Psoas muscle (tissue), 8 donors: ENCODE measurements around the gene LDAH. TPM values are rescaled to one million over a fixed set of nuclear protein-coding genes. Genes with fewer than 3 reads are reported as not detected.

Experiments
- ATAC-seq, 4 donors: fragments of 200-7000 bp; cut with Tn5 transposase; one replicate each; pipeline ENCODE4 v1.9.1; 2020; ENCODE audit warnings: moderate library complexity in 3 of 4, mild to moderate bottlenecking in 2 of 4
- DNase-seq, 2 donors: peaks; one replicate each; pipeline ENCODE4 v3.0.0-alpha.2; 2020
- H3K27ac ChIP-seq: fragments of 200-600 bp; one replicate; pipeline ENCODE4 v1.8.0; 2022
- H3K27me3 ChIP-seq, 3 donors: fragments of 200-600 bp in 1 of 3; one replicate each; pipeline versions ENCODE4 v1.6.1 to v1.8.0; 2013 to 2022; ENCODE audit warnings: low read length in 2 of 3, mild to moderate bottlenecking in 2 of 3, moderate library complexity in 1 of 3; ENCODE audit not compliant: insufficient read depth in 3 of 3
- H3K36me3 ChIP-seq, 2 donors: fragments of 200-600 bp in 1 of 2; one replicate each; pipeline versions ENCODE4 v1.6.1 to v1.8.0; 2013 to 2022; ENCODE audit warnings: low read depth in 1 of 2, mild to moderate bottlenecking in 1 of 2, moderate library complexity in 1 of 2; ENCODE audit not compliant: insufficient read depth in 1 of 2
- H3K4me1 ChIP-seq: fragments of 200-600 bp; one replicate; pipeline ENCODE4 v1.8.0; 2022
- H3K4me3 ChIP-seq: fragments of 200-600 bp; one replicate; pipeline ENCODE4 v1.8.0; 2022; ENCODE audit warnings: mild to moderate bottlenecking
- H3K9me3 ChIP-seq: fragments of 200-600 bp; one replicate; pipeline ENCODE4 v1.8.0; 2022
- WGBS, 3 donors: extraction: QIAGEN DNeasy Blood & Tissue Kit; methylation state at CpG; one replicate each; pipeline versions ENCODE4 v1.1.6 to v1.1.7; 2013; 5-methylcytosine and 5-hydroxymethylcytosine counted together
- intact Hi-C, 2 donors: fragments of 100-400 bp; cut with DNase I; formaldehyde crosslinking; loops; one replicate each; pipeline versions ENCODE4 v1.11.0 to v1.14.2; 2022
- polyA plus RNA-seq, 3 donors: library from polyadenylated mRNA; stranded (reverse); fragments of 200-250 nt; gene quantifications; one replicate each; pipeline ENCODE4 v1.2.3, GENCODE V29; 2013
- total RNA-seq, 4 donors: library from RNA; stranded (reverse); fragmentation: NEBNext Ultra II Directional in 2 of 4; extraction: Animal tissue kit (Norgen Biotek cat#: 25700) in 2 of 4; gene quantifications; one replicate each; pipeline versions ENCODE4 v1.2.1 to v1.2.4, GENCODE V29; 2021 to 2023
- TF ChIP-seq, protein P1 (sequence below): fragments of 200-600 bp; IDR thresholded peaks from one replicate; pipeline ENCODE4 v1.8.0; 2022; ENCODE audit warnings: antibody characterized with exemption
- donor health status: healthy with polysubstance abuse.
- donor health status: DM: no; HTN: no; CAD: no; lungs with moderate emphysema.
- donor health status: Bipolar disorder and iron deficiency.
- donor health status: healthy.
- donor health status: DM: yes; HTN: yes; CAD: no.
- donor health status: DM: no; HTN: no; CAD: no.
- donor health status: DM: no; HTN: no; CAD: no.
- donor health status: DM: yes; HTN: yes; CAD: no.

LDAH gene
- total and polyA plus RNA-seq, 7 donors, result 0.56 to 1.9 (median 1.6) TPM

DNA sequence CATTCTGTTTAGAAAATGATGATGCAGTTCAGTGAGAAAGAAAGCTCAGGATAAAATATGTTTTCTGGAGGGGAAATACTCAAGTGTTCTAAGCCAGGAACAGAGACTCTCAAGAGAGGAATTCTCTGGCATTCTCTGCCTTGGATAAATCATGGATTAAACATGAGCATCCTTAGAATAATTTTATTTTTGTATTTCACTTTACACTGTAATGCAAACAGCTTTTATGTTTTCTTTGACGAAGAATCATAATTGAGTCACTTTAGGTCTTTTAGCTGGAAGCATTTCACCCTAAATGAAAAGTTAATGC lies 144.9 kb downstream of the LDAH start:
- intact Hi-C loops, result loop anchor here in 1 of 2 donors (5.0 kb wide), 1 partner anchor 439 kb away; no protein-coding TSS in a partner anchor
- Histone ChIP-seq H3K4me1 (no peaks in the 10 kb centered on the region), H3K36me3 (no peaks in the 10 kb centered on the region), H3K27me3 (peaks cover 0 to 16% (median 0%) of the 10 kb centered on the region in 3 donors), H3K9me3 (no peaks in the 10 kb centered on the region), H3K27ac (no peak overlapping the region), H3K4me3 (no peak overlapping the region)
- ATAC-seq (no peak), DNase-seq (no peak)
- TF ChIP-seq, protein P1, sequence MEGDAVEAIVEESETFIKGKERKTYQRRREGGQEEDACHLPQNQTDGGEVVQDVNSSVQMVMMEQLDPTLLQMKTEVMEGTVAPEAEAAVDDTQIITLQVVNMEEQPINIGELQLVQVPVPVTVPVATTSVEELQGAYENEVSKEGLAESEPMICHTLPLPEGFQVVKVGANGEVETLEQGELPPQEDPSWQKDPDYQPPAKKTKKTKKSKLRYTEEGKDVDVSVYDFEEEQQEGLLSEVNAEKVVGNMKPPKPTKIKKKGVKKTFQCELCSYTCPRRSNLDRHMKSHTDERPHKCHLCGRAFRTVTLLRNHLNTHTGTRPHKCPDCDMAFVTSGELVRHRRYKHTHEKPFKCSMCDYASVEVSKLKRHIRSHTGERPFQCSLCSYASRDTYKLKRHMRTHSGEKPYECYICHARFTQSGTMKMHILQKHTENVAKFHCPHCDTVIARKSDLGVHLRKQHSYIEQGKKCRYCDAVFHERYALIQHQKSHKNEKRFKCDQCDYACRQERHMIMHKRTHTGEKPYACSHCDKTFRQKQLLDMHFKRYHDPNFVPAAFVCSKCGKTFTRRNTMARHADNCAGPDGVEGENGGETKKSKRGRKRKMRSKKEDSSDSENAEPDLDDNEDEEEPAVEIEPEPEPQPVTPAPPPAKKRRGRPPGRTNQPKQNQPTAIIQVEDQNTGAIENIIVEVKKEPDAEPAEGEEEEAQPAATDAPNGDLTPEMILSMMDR, result no peak
- 83 to 90% (median 87%) methylated on average over 1 of the region's 1 CpG for WGBS, 3 donors

DNA sequence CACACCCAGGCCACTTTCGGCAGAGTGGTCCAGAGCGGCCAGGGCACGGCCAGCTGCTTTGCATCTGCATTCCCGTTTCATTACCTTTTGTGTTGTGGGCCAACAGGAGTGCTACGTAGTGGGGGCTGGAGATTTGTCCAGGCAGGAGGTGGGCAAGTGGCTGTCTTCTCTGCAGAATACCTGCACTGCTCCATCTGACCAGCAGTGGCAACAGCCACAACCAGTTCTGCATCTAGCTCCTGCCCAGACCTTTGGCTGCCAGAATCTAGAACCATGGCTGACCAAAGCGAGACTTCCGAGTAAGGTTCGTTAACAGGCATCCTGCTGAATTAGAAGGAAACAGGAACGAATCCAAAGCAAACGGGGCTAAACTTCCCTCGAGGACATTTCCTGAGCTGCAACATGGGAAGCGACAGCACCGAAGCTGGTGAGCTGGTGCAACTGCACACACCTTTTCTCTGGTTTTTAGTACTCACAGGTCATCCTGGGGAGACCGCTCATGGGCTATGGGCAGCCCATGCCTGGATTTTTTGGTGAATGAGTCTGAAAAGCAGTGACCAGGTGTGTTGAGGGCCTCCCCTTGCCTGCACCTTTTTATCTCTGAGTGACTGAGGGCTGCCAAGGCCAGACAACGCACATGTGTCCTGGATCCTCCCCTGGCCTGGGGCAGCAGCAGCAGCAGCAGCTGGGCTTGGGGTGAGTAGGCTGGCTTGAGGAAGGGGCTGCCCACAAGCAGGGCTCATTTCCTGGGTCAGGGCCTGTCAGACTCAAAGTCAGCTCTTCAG lies 145.4 kb downstream of the LDAH start:
- Histone ChIP-seq H3K4me3 (no peak overlapping the region), H3K27ac (no peak overlapping the region), H3K4me1 (no peaks in the 10 kb centered on the region), H3K36me3 (no peaks in the 10 kb centered on the region), H3K27me3 (peaks cover 0 to 20% (median 1%) of the 10 kb centered on the region in 3 donors), H3K9me3 (no peaks in the 10 kb centered on the region)
- intact Hi-C loops, result loop anchor here in 1 of 2 donors (5.0 kb wide), 1 partner anchor 440 kb away; no protein-coding TSS in a partner anchor
- TF ChIP-seq, protein P1, result no peak
- no peak for DNase-seq
- WGBS, 3 donors, result 78 to 83% (median 79%) methylated on average over 15 of the region's 15 CpGs
- ATAC-seq, result no peak

DNA sequence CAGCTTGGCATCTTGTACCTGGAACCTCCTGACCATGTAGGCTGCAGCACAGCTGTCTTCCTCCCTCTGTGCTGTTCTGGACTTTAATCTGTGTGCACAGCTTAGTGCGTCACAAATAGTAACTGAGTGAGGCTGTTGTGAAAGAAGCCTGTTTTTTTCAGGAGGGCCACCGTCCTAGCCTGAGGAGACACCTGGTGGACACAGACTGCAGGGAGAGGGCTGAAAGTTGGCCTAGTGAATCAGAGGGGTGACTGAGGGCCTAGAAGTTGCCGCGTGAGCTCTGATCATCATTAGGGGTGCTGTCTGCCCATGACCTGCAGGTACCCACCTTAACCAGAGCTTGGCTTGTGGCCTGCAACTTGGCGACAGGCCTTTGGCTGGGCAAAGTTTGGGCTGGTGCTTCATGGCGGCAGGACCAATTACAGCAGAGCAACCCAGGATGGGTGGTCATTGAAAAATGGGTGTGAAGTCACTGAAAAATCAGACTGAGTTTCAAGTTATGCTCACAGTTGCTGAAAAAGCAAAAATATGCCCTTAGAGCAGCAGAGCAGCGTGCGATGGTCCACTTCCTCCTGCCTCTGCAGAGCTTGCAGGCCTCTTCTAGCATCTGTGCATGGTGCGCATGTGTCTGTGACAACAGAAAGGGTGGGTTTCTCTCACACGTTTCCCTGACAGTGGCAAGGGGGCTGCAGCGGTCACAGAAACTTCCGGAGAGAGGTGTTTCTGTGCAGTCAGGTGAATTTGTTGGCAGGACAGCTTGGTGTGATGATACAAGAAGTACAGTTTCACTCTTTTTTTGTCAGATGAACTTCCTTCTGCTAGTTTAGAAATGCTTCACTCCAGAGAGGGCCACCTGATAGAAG lies 146.3 kb downstream of the LDAH start:
- 83 to 87% (median 87%) methylated on average over 12 of the region's 12 CpGs for whole genome bisulfite sequencing, 3 donors
- ATAC-seq (peak; percentile 34 to 86 (median 70)), DNase-seq (no peak)
- H3K27ac ChIP-seq, result no peak overlapping the region
- H3K27me3 ChIP-seq, result peaks cover 0 to 29% (median 8%) of the 10 kb centered on the region in 3 donors
- intact Hi-C loops, result loop anchor here in 1 of 2 donors (5.0 kb wide), 1 partner anchor 441 kb away; no protein-coding TSS in a partner anchor
- H3K4me3 ChIP-seq, result no peak overlapping the region
- TF ChIP-seq, protein P1, result no peak
- no peaks in the 10 kb centered on the region for H3K36me3 ChIP-seq
- H3K4me1 ChIP-seq, result no peaks in the 10 kb centered on the region
- no peaks in the 10 kb centered on the region for H3K9me3 ChIP-seq

DNA sequence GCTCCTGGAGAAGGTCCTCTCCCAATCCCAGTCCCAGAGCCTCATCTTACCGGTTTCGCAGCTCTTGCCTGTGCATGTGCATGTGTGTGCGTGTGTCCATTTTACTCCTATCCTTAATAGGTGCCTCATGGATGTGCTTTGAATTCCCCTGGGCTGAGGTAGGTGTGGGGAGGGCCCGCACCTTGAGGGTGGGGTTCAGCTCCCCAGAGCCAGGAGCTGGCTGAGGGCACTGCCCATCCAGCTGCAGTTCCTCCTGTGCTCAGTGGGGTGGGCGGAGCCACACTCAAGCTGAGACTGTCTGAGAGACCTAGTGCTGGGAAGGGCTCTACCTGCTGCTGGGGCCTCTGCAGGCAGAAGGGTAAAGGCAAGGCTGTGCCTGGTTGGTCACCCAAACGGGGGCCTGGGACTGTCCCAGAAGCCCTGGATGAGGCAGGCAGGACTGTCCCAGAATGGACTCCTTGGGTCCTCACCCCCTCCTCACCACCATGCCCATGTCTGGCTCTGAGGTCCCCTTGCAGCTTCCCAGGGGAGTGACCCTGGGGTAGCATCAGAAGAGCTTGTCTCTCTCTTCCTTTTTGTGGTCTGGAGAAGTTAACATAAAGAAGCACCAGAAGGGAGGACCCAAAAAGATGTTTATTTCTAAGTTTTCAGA lies 147.1 kb downstream of the LDAH start:
- peaks cover 0 to 37% (median 14%) of the 10 kb centered on the region in 3 donors for H3K27me3 ChIP-seq
- no peak overlapping the region for H3K27ac ChIP-seq
- ATAC-seq (peak in 1 of 4 donors; percentile 8), DNase-seq (no peak)
- no peaks in the 10 kb centered on the region for H3K9me3 ChIP-seq
- intact Hi-C loops, result loop anchor here in 1 of 2 donors (5.0 kb wide), 1 partner anchor 441 kb away; no protein-coding TSS in a partner anchor
- WGBS, 3 donors, result 72 to 78% (median 74%) methylated on average over 6 of the region's 6 CpGs
- no peak overlapping the region for H3K4me3 ChIP-seq
- TF ChIP-seq, protein P1, result no peak
- no peaks in the 10 kb centered on the region for H3K36me3 ChIP-seq
- H3K4me1 ChIP-seq, result no peaks in the 10 kb centered on the region
